Measurements from ENCODE around the gene CCDC183.
"Not testable (repeated sequence)": the region's sequence is repeated elsewhere in the genome, so short reads cannot be mapped to it uniquely, and the experiment has no call there.

- peak in 3 of 4 experiments; percentile 56 to 82 (median 61) for TF ChIP-seq CTCF (IDR thresholded peaks at IDR 0.05)
- not testable (repeated sequence) for TF ChIP-seq POLR2A, EP300 (IDR thresholded peaks at IDR 0.05)
These were observed 47.9 kb downstream of the CCDC183 start for GRCh38 chr9:136843801-136844740.

All from gastroesophageal sphincter (tissue), 3 donors.